Measurements from ENCODE around the gene ZNF319. TPM values are rescaled to one million over a fixed set of nuclear protein-coding genes. Genes with fewer than 3 reads are reported as not detected.

The ZNF319 gene
- total RNA-seq, 2 experiments from 2014 or later: 4.7 to 12.7 TPM

GRCh38 chr16:58029410-58029809 is 28.9 kb upstream of the ZNF319 start:
- CTCF ChIA-PET (ENCODE audit: unreplicated experiment): no interaction called here
- intact Hi-C loops (cut with micrococcal nuclease; ENCODE audit: unreplicated experiment): loop anchor here (5.0 kb wide), 1 partner anchor 168 kb away; the partner anchor contains the start of gene CSNK2A2
- H3K27ac ChIP-seq (ENCODE audit: low read depth, low read length, poor library complexity, severe bottlenecking): no peak overlapping the region
- no peaks in the 10 kb centered on the region for H4K20me1 ChIP-seq (ENCODE audit: insufficient read depth, low read length)
- POLR2A ChIA-PET: no interaction called here
- peaks cover 25% of the 10 kb centered on the region for H3K4me1 ChIP-seq (ENCODE audit: insufficient read depth, low read length, poor library complexity, severe bottlenecking)
- no peak overlapping the region for H3K4me2 ChIP-seq (ENCODE audit: low read length)
- H3K79me2 ChIP-seq (ENCODE audit: insufficient read depth, low read depth, low read length): no peaks in the 10 kb centered on the region
- BruUV-seq (replicated peaks): no TSS peak
- no peaks in the 10 kb centered on the region for H3K36me3 ChIP-seq (ENCODE audit: insufficient read depth, low read length)
- no peak overlapping the region for H3K4me3 ChIP-seq (ENCODE audit: low read depth, low read length, poor library complexity, severe bottlenecking)
- H3K9me3 ChIP-seq (ENCODE audit: low read length): no peaks in the 10 kb centered on the region
- DNase-seq (ENCODE audit: low spot score): no peak
- H2AFZ ChIP-seq (ENCODE audit: low read length): no peak overlapping the region
- H3K9me2 ChIP-seq (ENCODE audit: insufficient read depth, low read length): no peaks in the 10 kb centered on the region
- TF ChIP-seq EZH2phosphoT487 (IDR thresholded peaks at IDR 0.05; ENCODE audit: borderline replicate concordance, low read depth, low read length) (no peak), CTCF (conservative IDR thresholded peaks at IDR 0.05; ENCODE audit: low read length) (no peak)

GRCh38 chr16:58028541-58029070 is 28.1 kb upstream of the ZNF319 start:
- Histone ChIP-seq H3K4me3 (ENCODE audit: low read depth, low read length, poor library complexity, severe bottlenecking) (no peak overlapping the region), H3K9me2 (ENCODE audit: insufficient read depth, low read length) (no peaks in the 10 kb centered on the region), H3K27ac (ENCODE audit: low read depth, low read length, poor library complexity, severe bottlenecking) (no peak overlapping the region), H3K4me2 (ENCODE audit: low read length) (no peak overlapping the region), H3K4me1 (ENCODE audit: insufficient read depth, low read length, poor library complexity, severe bottlenecking) (peaks cover 17% of the 10 kb centered on the region), H4K20me1 (ENCODE audit: insufficient read depth, low read length) (no peaks in the 10 kb centered on the region), H2AFZ (ENCODE audit: low read length) (no peak overlapping the region), H3K9me3 (ENCODE audit: low read length) (no peaks in the 10 kb centered on the region), H3K36me3 (ENCODE audit: insufficient read depth, low read length) (no peaks in the 10 kb centered on the region), H3K79me2 (ENCODE audit: insufficient read depth, low read depth, low read length) (no peaks in the 10 kb centered on the region)
- TF ChIP-seq CTCF (conservative IDR thresholded peaks at IDR 0.05; ENCODE audit: low read length): no peak
- TF ChIP-seq EZH2phosphoT487 (IDR thresholded peaks at IDR 0.05; ENCODE audit: borderline replicate concordance, low read depth, low read length): no peak
- no peak for DNase-seq (ENCODE audit: low spot score)
- POLR2A ChIA-PET: interaction anchor here (1.0 to 1.3 kb wide), 2 partner anchors 10 to 99 kb away, joined by 3 read pairs; no protein-coding TSS in a partner anchor
- BruUV-seq (replicated peaks): no TSS peak
- intact Hi-C loops (cut with micrococcal nuclease; ENCODE audit: unreplicated experiment): loop anchor here (5.0 kb wide), 1 partner anchor 169 kb away; the partner anchor contains the start of gene CSNK2A2
- CTCF ChIA-PET (ENCODE audit: unreplicated experiment): no interaction called here

GRCh38 chr16:58027916-58028455 is 27.5 kb upstream of the ZNF319 start:
- no peak overlapping the region for H3K4me3 ChIP-seq (ENCODE audit: low read depth, low read length, poor library complexity, severe bottlenecking)
- H3K79me2 ChIP-seq (ENCODE audit: insufficient read depth, low read depth, low read length): no peaks in the 10 kb centered on the region
- no peak overlapping the region for H2AFZ ChIP-seq (ENCODE audit: low read length)
- no peak overlapping the region for H3K4me2 ChIP-seq (ENCODE audit: low read length)
- no peak overlapping the region for H3K27ac ChIP-seq (ENCODE audit: low read depth, low read length, poor library complexity, severe bottlenecking)
- ChIA-PET CTCF (ENCODE audit: unreplicated experiment) (interaction anchor here (0.5 kb wide), 1 partner anchor 166 kb away, joined by 3 read pairs; no protein-coding TSS in a partner anchor), POLR2A (interaction anchor here (0.6 to 1.3 kb wide), 3 partner anchors 11 to 293 kb away, joined by 3 to 4 read pairs (median 3); no protein-coding TSS in a partner anchor)
- intact Hi-C loops (cut with micrococcal nuclease; ENCODE audit: unreplicated experiment): loop anchor here (5.0 kb wide), 1 partner anchor 169 kb away; the partner anchor contains the start of gene CSNK2A2
- no peaks in the 10 kb centered on the region for H3K9me2 ChIP-seq (ENCODE audit: insufficient read depth, low read length)
- H4K20me1 ChIP-seq (ENCODE audit: insufficient read depth, low read length): no peaks in the 10 kb centered on the region
- no peaks in the 10 kb centered on the region for H3K36me3 ChIP-seq (ENCODE audit: insufficient read depth, low read length)
- peaks cover 11% of the 10 kb centered on the region for H3K4me1 ChIP-seq (ENCODE audit: insufficient read depth, low read length, poor library complexity, severe bottlenecking)
- H3K9me3 ChIP-seq (ENCODE audit: low read length): no peaks in the 10 kb centered on the region
- no peak for DNase-seq (ENCODE audit: low spot score)
- BruUV-seq (replicated peaks): no TSS peak
- TF ChIP-seq EZH2phosphoT487 (IDR thresholded peaks at IDR 0.05; ENCODE audit: borderline replicate concordance, low read depth, low read length) (no peak), CTCF (conservative IDR thresholded peaks at IDR 0.05; ENCODE audit: low read length) (no peak)

Measured in OCI-LY7 (cell line).